Motor neuron (in vitro differentiated cells): Measurements from ENCODE around the gene ST7. TPM values are rescaled to one million over a fixed set of nuclear protein-coding genes. Genes with fewer than 3 reads are reported as not detected.
A peak's percentile ranks its signal among the peaks of the same experiment; 100 is the strongest.

Experiments used
- ATAC-seq, 8 experiments: fragments of 200-7000 bp; cut with Tn5 transposase; replicated peaks in 6 of 8; 2 replicates each; pipeline ENCODE4 v1.8.0; 2021; ENCODE audit warnings: mild to moderate bottlenecking in 8 of 8, moderate library complexity in 8 of 8
- H3K27ac ChIP-seq, 2 donors: fragments of 250-450 bp; sonication (Bioruptor Pico); 2 replicates each; pipeline ENCODE4 v1.9.0; 2021; ENCODE audit warnings: antibody characterized with exemption in 2 of 2, mild to moderate bottlenecking in 2 of 2, moderate library complexity in 1 of 2
- H3K4me1 ChIP-seq, 2 donors: fragments of 250-450 bp; sonication (Bioruptor Pico); replicated peaks in 1 of 2; 2 replicates each; pipeline ENCODE4 v1.6.1; 2021; ENCODE audit warnings: antibody characterized with exemption in 2 of 2, mild to moderate bottlenecking in 2 of 2, moderate library complexity in 1 of 2
- H3K4me3 ChIP-seq, 5 donors: fragments of 250-450 bp; sonication (Bioruptor Pico); 2 replicates each; pipeline ENCODE4 v1.9.0; 2021; ENCODE audit warnings: antibody characterized with exemption in 5 of 5, mild to moderate bottlenecking in 5 of 5, moderate library complexity in 4 of 5
- WGBS, 10 experiments: fragments of 450-650 bp; shearing (Covaris generic); methylation state at CpG; one replicate each; pipeline ENCODE4 v1.0.0; 2022; 5-methylcytosine and 5-hydroxymethylcytosine counted together
- in situ Hi-C, 9 experiments: fragments of 400-800 bp; cut with MboI; loops; one replicate each; pipeline ENCODE4 v1.15.0; 2021; ENCODE audit warnings: low sequenced_read_pairs in 9 of 9, low pct_unique_long_range_greater_than_20kb in 2 of 9; ENCODE audit not compliant: unreplicated experiment in 9 of 9
- total RNA-seq, 8 experiments: library from RNA; unstranded; fragments of 300-600 nt; gene quantifications; 2 replicates each; pipeline versions ENCODE4 v1.2.3 to v1.2.4, GENCODE V29; 2022

ST7 gene
- total RNA-seq, 8 experiments from 2014 or later: 20.6 to 55.5 (median 42.4) TPM

GRCh38 chr7:117069379-117069778, 116.1 kb downstream of the ST7 start:
- whole genome bisulfite sequencing, 10 experiments: 83 to 100% (median 100%) methylated on average over 1 of the region's 1 CpG
- no peak overlapping the region for H3K27ac ChIP-seq
- H3K4me3 ChIP-seq: no peak overlapping the region
- in situ Hi-C loops: no loop called here
- no peak for ATAC-seq
- peaks cover 4 to 29% of the 10 kb centered on the region in 2 donors for H3K4me1 ChIP-seq

GRCh38 chr7:117071551-117071950, 118.2 kb downstream of the ST7 start:
- no peak for ATAC-seq
- peaks cover 4 to 29% of the 10 kb centered on the region in 2 donors for H3K4me1 ChIP-seq
- 77 to 100% (median 97%) methylated on average over 1 to 3 of the region's 3 CpGs for WGBS, 10 experiments
- H3K4me3 ChIP-seq: no peak overlapping the region
- in situ Hi-C loops: no loop called here
- no peak overlapping the region for H3K27ac ChIP-seq

- Histone ChIP-seq H3K4me1 (peaks cover 5 to 34% of the 10 kb centered on the region in 2 donors), H3K27ac (no peak overlapping the region), H3K4me3 (no peak overlapping the region)
- ATAC-seq: peak in 4 of 8 experiments; percentile 21 to 64 (median 40)
- in situ Hi-C loops: no loop called here
- WGBS, 10 experiments: 60 to 100% (median 85%) methylated on average over 2 to 6 of the region's 7 CpGs
Observed at GRCh38 chr7:117072620-117073118, 119.4 kb downstream of the ST7 start.

DNA sequence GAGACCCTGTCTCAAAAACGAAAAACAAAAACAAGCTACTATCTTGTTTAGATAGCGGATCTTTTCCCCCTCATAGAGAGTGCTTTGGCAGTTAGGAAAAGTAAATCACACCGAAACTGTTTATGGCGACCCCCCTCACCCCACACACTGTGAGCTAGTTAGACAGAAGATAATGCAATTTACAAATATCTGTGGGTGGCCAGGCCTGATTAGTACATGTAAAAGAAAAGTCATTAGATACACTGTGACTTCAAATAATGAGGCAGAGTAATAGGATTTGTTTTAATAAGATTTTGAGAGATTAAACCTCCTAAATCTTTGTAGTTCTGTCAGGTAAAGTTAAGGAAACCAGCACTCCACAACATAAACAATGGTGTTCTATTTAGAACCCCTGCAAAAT, 121.1 kb downstream of the ST7 start:
- Histone ChIP-seq H3K4me1 (peaks cover 7 to 39% of the 10 kb centered on the region in 2 donors), H3K4me3 (no peak overlapping the region), H3K27ac (no peak overlapping the region)
- WGBS, 10 experiments: 88 to 100% (median 100%) methylated on average over 1 to 4 of the region's 4 CpGs; no CpG with 5 or more reads in 2 of the 10 experiments
- in situ Hi-C loops: no loop called here
- ATAC-seq: no peak

DNA sequence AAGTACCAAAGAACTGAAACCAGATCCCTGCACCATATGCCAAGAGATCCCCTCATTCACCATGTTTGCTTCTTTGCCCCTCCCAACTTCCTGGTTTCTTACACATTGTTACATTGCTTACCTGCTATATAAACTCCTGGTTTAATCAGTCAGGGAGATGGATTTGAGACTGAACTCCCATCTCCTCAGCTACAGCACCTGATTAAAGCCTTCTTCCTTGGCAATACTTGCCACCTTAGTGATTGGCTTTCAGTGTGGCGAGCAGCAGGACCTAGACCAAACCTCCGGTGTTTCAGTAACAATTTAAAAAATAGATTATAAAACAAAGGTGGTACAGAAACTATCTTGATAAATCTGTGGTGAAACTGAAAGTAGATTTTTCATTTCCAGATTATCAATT, 122.6 kb downstream of the ST7 start:
- no peak overlapping the region for H3K4me3 ChIP-seq
- in situ Hi-C loops: no loop called here
- ATAC-seq: no peak
- H3K4me1 ChIP-seq: peaks cover 7 to 34% of the 10 kb centered on the region in 2 donors
- no peak overlapping the region for H3K27ac ChIP-seq
- WGBS, 10 experiments: 93 to 100% (median 100%) methylated on average over 1 to 2 of the region's 2 CpGs; no CpG with 5 or more reads in 3 of the 10 experiments

GRCh38 chr7:117076426-117076943, 123.2 kb downstream of the ST7 start:
- Histone ChIP-seq H3K4me1 (peaks cover 7 to 34% of the 10 kb centered on the region in 2 donors), H3K27ac (no peak overlapping the region), H3K4me3 (no peak overlapping the region)
- ATAC-seq: peak in 2 of 8 experiments; percentile 16 to 49
- in situ Hi-C loops: no loop called here
- 50 to 100% (median 94%) methylated on average over 1 to 6 of the region's 7 CpGs; no CpG with 5 or more reads in 4 of the 10 experiments for WGBS, 10 experiments

DNA sequence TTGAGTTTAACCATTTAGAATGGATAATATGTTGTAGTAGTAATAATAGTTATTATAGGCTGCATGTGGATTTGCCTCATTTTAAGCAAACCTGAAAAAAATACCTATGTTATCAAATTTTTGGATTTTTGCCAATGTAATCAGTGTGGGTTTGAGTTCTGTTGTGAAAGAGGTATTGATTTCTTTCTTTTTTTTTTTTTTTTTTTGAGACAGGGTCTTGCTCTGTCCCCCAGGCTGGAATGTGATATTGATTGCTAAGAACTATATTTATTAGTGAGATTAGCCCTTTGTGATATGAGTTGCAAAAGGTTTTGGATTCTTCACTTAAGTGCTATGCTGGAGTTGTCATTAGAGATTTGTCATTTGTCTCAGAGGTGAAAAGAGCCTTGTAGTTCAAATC, 124.4 kb downstream of the ST7 start:
- H3K4me3 ChIP-seq: no peak overlapping the region
- H3K4me1 ChIP-seq: peaks cover 7 to 26% of the 10 kb centered on the region in 2 donors
- in situ Hi-C loops: no loop called here
- H3K27ac ChIP-seq: no peak overlapping the region
- ATAC-seq: no peak

DNA sequence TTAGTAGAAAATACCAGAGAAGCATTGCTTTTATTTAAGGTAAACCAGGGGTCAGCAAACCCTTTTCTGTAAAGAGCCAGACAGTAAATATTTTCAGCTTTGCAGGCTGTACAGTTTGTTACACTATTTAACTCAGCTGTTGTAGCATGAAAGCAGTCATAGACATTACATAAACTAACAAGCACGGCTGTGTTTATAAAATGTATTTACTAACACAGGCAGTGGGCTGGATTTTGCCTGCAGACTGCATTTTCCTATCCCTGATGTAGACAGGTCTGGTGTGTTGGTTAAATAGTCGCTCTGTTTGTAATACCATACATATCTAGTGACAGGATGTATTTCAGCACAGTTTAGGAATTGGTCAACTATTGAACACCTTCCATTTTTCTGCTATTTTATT, 129.3 kb downstream of the ST7 start:
- no peak overlapping the region for H3K27ac ChIP-seq
- peaks cover 11 to 22% of the 10 kb centered on the region in 2 donors for H3K4me1 ChIP-seq
- ATAC-seq: no peak
- in situ Hi-C loops: no loop called here
- WGBS, 10 experiments: 40 to 100% (median 85%) methylated on average over 1 to 2 of the region's 2 CpGs; no CpG with 5 or more reads in 2 of the 10 experiments
- H3K4me3 ChIP-seq: no peak overlapping the region

DNA sequence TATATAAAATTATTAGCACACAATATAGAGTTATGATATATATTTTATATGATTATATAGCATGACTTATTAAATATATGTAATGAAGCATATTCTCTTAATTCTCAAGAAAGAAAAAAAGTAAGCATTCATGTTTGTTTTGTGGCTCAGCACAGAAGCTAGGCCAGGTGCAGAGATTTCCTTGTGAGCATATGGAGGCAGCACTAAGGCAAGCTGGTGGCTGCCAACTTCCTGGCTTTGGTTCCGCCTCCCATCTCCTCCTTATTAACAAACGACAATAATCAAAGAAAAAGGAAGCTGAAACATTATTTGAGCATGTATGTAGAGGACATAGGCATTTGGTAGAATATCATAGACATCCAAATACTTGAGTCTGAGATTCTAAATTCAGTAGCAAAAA, 130.3 kb downstream of the ST7 start:
- ATAC-seq: peak in 1 of 8 experiments; percentile 41
- no peak overlapping the region for H3K27ac ChIP-seq
- WGBS, 10 experiments: 40 to 100% (median 77%) methylated on average over 1 to 2 of the region's 2 CpGs; no CpG with 5 or more reads in 2 of the 10 experiments
- in situ Hi-C loops: no loop called here
- H3K4me3 ChIP-seq: no peak overlapping the region
- peaks cover 5 to 13% of the 10 kb centered on the region in 2 donors for H3K4me1 ChIP-seq

- no peak overlapping the region for H3K27ac ChIP-seq
- in situ Hi-C loops: no loop called here
- no peak for ATAC-seq
- H3K4me3 ChIP-seq: no peak overlapping the region
- peaks cover 5 to 7% of the 10 kb centered on the region in 2 donors for H3K4me1 ChIP-seq
- WGBS, 10 experiments: 89 to 100% (median 100%) methylated on average over 1 of the region's 1 CpG; no CpG with 5 or more reads in 5 of the 10 experiments
Observed at GRCh38 chr7:117084286-117084685, 131.0 kb downstream of the ST7 start.

DNA sequence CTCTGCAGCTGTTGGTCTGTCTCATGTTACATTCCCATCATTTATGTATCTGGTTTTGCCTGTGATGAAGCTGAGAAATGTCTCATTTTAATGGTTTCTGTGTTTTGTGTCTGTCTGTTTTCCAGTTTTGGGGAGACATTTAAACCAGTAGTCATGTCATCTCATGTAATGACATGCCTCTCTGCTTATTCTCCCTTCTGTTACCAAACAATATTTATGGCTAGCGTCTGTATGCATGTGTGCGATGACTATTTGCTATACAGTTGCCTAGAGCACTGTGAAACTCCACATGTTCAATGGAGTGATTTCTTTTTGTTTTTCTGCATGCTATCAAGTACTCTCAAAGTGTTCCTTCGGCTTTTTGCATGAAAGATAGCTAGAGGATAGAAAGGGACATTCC, 132.0 kb downstream of the ST7 start:
- Histone ChIP-seq H3K27ac (no peak overlapping the region), H3K4me1 (peaks cover 5 to 7% of the 10 kb centered on the region in 2 donors), H3K4me3 (no peak overlapping the region)
- 32 to 94% (median 75%) methylated on average over 1 to 3 of the region's 3 CpGs for WGBS, 10 experiments
- in situ Hi-C loops: no loop called here
- ATAC-seq: peak in 7 of 8 experiments; percentile 44 to 80 (median 58)

DNA sequence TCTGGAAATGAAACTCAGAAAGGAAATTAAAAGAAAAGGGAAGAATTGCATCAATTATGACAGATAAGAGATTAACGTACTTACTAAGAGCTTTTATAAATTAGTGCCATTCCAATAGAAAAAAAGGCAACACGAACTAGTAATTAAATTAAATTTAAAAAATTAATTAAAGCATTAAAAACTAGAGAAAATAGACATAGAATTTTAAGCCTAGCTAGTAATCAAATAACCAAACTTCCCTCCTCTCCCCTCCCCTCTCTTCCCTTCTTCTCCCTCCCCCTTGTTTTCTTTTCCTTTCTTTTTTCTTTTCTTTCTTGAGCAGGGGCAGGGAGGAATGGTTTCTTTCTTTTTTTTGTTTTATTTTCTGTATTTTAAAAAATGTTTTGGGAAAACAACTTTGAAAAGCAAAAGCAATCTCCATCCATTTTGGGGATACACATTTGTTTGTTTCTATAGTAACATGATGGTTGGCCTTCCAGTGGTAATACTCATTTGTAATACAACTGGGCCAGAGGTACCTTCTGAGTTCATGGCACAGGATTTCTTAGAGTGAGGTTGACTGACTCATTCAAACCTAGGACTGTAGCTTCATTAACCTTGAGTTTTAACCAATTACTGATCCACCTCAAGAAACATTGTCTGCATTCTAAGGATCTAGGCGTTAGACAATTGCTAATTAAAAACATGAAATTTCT, 132.6 kb downstream of the ST7 start:
- H3K4me3 ChIP-seq: no peak overlapping the region
- ATAC-seq: peak in 1 of 8 experiments; percentile 37
- no peak overlapping the region for H3K27ac ChIP-seq
- in situ Hi-C loops: no loop called here
- 30 to 100% (median 80%) methylated on average over 2 to 3 of the region's 3 CpGs for WGBS, 10 experiments
- peaks cover 7 to 8% of the 10 kb centered on the region in 2 donors for H3K4me1 ChIP-seq

DNA sequence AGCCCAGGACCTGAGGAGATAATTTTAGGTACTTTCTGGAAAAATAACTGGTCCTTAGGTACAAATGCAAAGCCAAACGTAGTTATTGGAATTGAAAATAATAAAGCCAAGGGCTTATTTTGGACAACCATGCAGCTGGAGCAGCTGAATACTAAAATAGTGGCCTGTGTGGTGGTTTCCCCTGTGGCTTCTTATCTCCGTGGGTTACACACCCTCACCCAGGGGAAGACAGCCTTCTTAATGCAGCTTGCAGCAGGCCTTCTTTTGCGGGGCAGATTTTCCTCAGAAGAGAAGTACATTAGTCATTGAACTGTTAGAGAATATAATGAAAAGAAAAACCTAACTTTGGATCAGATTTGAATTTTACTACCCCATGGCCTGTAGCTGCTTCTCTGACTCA, 133.5 kb downstream of the ST7 start:
- Histone ChIP-seq H3K27ac (no peak overlapping the region), H3K4me1 (peaks cover 7 to 8% of the 10 kb centered on the region in 2 donors), H3K4me3 (no peak overlapping the region)
- ATAC-seq: no peak
- in situ Hi-C loops: no loop called here
- WGBS, 10 experiments: 55 to 89% (median 77%) methylated on average over 1 to 3 of the region's 3 CpGs
